Measurements from ENCODE around the gene EIPR1. TPM values are rescaled to one million over a fixed set of nuclear protein-coding genes. Genes with fewer than 3 reads are reported as not detected.

The EIPR1 gene
- total RNA-seq, 2 donors from 2014 or later = 18.8 to 39.1 TPM

GRCh38 chr2:3406501-3406900, 28.9 kb upstream of the EIPR1 start:
- DNase-seq = no peak
- no peak for TF ChIP-seq CTCF (IDR thresholded peaks at IDR 0.05)
- Histone ChIP-seq H3K4me3 (no peak overlapping the region), H3K9ac (ENCODE audit: low read depth in 2 of 2, low read length in 2 of 2) (no peak overlapping the region), H3K27me3 (no peaks in the 10 kb centered on the region), H3K4me1 (no peaks in the 10 kb centered on the region), H3K9me3 (no peaks in the 10 kb centered on the region), H3K36me3 (no peaks in the 10 kb centered on the region), H3K27ac (no peak overlapping the region)
- intact Hi-C loops (cut with DNase I) = no loop called here

GRCh38 chr2:3405876-3406275, 28.3 kb upstream of the EIPR1 start:
- Histone ChIP-seq H3K36me3 (no peaks in the 10 kb centered on the region), H3K9ac (ENCODE audit: low read depth in 2 of 2, low read length in 2 of 2) (no peak overlapping the region), H3K4me3 (no peak overlapping the region), H3K4me1 (no peaks in the 10 kb centered on the region), H3K27me3 (no peaks in the 10 kb centered on the region), H3K27ac (no peak overlapping the region), H3K9me3 (no peaks in the 10 kb centered on the region)
- TF ChIP-seq CTCF (IDR thresholded peaks at IDR 0.05) = no peak
- DNase-seq = no peak
- intact Hi-C loops (cut with DNase I) = no loop called here

GRCh38 chr2:3405307-3405706, 27.7 kb upstream of the EIPR1 start:
- H3K9ac ChIP-seq (ENCODE audit: low read depth in 2 of 2, low read length in 2 of 2) = no peak overlapping the region
- no peak for DNase-seq
- no peaks in the 10 kb centered on the region for H3K4me1 ChIP-seq
- no peak for TF ChIP-seq CTCF (IDR thresholded peaks at IDR 0.05)
- no peak overlapping the region for H3K27ac ChIP-seq
- H3K27me3 ChIP-seq = no peaks in the 10 kb centered on the region
- intact Hi-C loops (cut with DNase I) = no loop called here
- H3K4me3 ChIP-seq = no peak overlapping the region
- no peaks in the 10 kb centered on the region for H3K9me3 ChIP-seq
- H3K36me3 ChIP-seq = peaks cover 4% of the 10 kb centered on the region

- no peak overlapping the region for H3K4me3 ChIP-seq
- no peaks in the 10 kb centered on the region for H3K9me3 ChIP-seq
- DNase-seq = no peak
- TF ChIP-seq CTCF (IDR thresholded peaks at IDR 0.05) = no peak
- no peak overlapping the region for H3K27ac ChIP-seq
- H3K9ac ChIP-seq (ENCODE audit: low read depth in 2 of 2, low read length in 2 of 2) = no peak overlapping the region
- H3K36me3 ChIP-seq = peaks cover 4% of the 10 kb centered on the region
- intact Hi-C loops (cut with DNase I) = no loop called here
- no peaks in the 10 kb centered on the region for H3K27me3 ChIP-seq
- H3K4me1 ChIP-seq = no peaks in the 10 kb centered on the region
These were observed 26.8 kb upstream of the EIPR1 start for GRCh38 chr2:3404349-3404894.

- H3K36me3 ChIP-seq = peaks cover 4% of the 10 kb centered on the region
These were observed 26.1 kb upstream of the EIPR1 start for GRCh38 chr2:3403587-3404334.

More at GRCh38 chr2:3403587-3404334, 26.1 kb upstream of the EIPR1 start:
- no peaks in the 10 kb centered on the region for H3K9me3 ChIP-seq
- intact Hi-C loops (cut with DNase I) = no loop called here
- H3K4me1 ChIP-seq = no peaks in the 10 kb centered on the region
- H3K27me3 ChIP-seq = no peaks in the 10 kb centered on the region
- no peak for TF ChIP-seq CTCF (IDR thresholded peaks at IDR 0.05)
- H3K27ac ChIP-seq = no peak overlapping the region
- H3K4me3 ChIP-seq = no peak overlapping the region
- H3K9ac ChIP-seq (ENCODE audit: low read depth in 2 of 2, low read length in 2 of 2) = no peak overlapping the region
- no peak for DNase-seq

Data from colonic mucosa (tissue), 4 donors.